Smooth muscle cell (in vitro differentiated cells): ENCODE data around the gene DNAJC21. TPM values are rescaled to one million over a fixed set of nuclear protein-coding genes. Genes with fewer than 3 reads are reported as not detected.

Source experiments
- DNase-seq: peaks from one replicate; lab custom pipeline; 2025; ENCODE audit not compliant: unreplicated experiment; lab: John Stamatoyannopoulos, UW
- H2AFZ ChIP-seq: fragments of 200-600 bp; sonication (generic); 2 replicates; pipeline ENCODE4 v1.6.0; 2016; ENCODE audit warnings: antibody characterized with exemption, low read depth, mild to moderate bottlenecking
- H3F3A ChIP-seq: fragments of 200-600 bp; sonication (generic); 2 replicates; pipeline ENCODE4 v1.6.0; 2017; ENCODE audit warnings: antibody characterized with exemption, low read depth
- H3K27ac ChIP-seq: fragments of 200-600 bp; sonication (generic); 2 replicates; pipeline ENCODE4 v1.5.1; 2016; ENCODE audit warnings: low read depth, mild to moderate bottlenecking
- H3K27me3 ChIP-seq: fragments of 200-600 bp; sonication (generic); 2 replicates; pipeline ENCODE4 v1.6.1; 2016; ENCODE audit warnings: low read depth, mild to moderate bottlenecking
- H3K36me3 ChIP-seq: fragments of 200-600 bp; sonication (generic); 2 replicates; pipeline ENCODE4 v1.5.1; 2016; ENCODE audit warnings: low read depth
- H3K4me1 ChIP-seq: fragments of 200-600 bp; sonication (generic); 2 replicates; pipeline ENCODE4 v1.5.1; 2016; ENCODE audit warnings: low read depth
- H3K4me2 ChIP-seq: fragments of 200-600 bp; sonication (generic); 2 replicates; pipeline ENCODE4 v1.6.0; 2016; ENCODE audit warnings: mild to moderate bottlenecking
- H3K4me3 ChIP-seq: fragments of 200-600 bp; sonication (generic); 2 replicates; pipeline ENCODE4 v1.5.1; 2016; ENCODE audit warnings: mild to moderate bottlenecking
- H3K79me2 ChIP-seq: fragments of 200-600 bp; sonication (generic); 2 replicates; pipeline ENCODE4 v1.6.0; 2016; ENCODE audit warnings: low read depth, mild to moderate bottlenecking
- H3K9ac ChIP-seq: fragments of 200-600 bp; sonication (generic); 2 replicates; pipeline ENCODE4 v1.6.0; 2016; ENCODE audit warnings: low read depth
- H3K9me3 ChIP-seq: fragments of 200-600 bp; sonication (generic); replicated peaks from 2 replicates; pipeline ENCODE4 v1.5.1; 2016; ENCODE audit warnings: low read depth
- H4K20me1 ChIP-seq: fragments of 200-600 bp; sonication (generic); 2 replicates; pipeline ENCODE4 v1.6.0; 2016; ENCODE audit warnings: low read depth
- WGBS: methylation state at CpG from one replicate; pipeline ENCODE4 v1.1.7; 2016; ENCODE audit warnings: low lambda C conversion rate; 5-methylcytosine and 5-hydroxymethylcytosine counted together
- polyA plus RNA-seq: library from polyadenylated mRNA; unstranded; fragments of >200 nt; fragmentation: Nextera tagmentation; extraction: Ambion mirVana; gene quantifications from 2 replicates; pipeline ENCODE4 v1.2.1, GENCODE V29; 2016
- total RNA-seq: library from RNA; depleted of rRNA; stranded (reverse); fragments of >200 nt; gene quantifications from 2 replicates; pipeline ENCODE4 v1.2.3, GENCODE V29; 2014
- TF ChIP-seq, protein P1 (sequence below): fragments of 200-600 bp; sonication (generic); IDR thresholded peaks from 2 replicates; pipeline ENCODE4 v1.5.1; 2017; ENCODE audit warnings: borderline replicate concordance, mild to moderate bottlenecking, antibody characterized with exemption; ENCODE audit not compliant: insufficient read depth, poor library complexity, severe bottlenecking

Gene DNAJC21
- total and polyA plus RNA-seq, 2 experiments from 2014 or later, result 21.8 to 27.9 TPM

DNA sequence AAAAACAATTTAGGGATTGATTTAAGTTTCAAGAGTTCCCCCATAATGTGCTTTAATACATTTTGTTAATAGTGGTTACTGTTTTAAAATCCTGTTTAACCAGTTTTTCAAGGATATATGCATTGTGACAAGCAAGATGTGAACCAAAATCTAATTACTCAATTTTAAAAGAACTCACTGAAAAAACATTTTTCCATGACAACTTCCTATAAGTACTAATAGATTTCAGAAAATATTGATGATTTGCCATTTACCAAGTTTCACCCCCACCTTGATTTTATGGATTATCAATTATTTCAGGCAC is 4.9 kb upstream of the DNAJC21 start:
- Histone ChIP-seq H3K4me3 (no peak overlapping the region), H3K79me2 (peaks cover 13% of the 10 kb centered on the region), H3K9ac (no peak overlapping the region), H3K4me1 (peaks cover 4% of the 10 kb centered on the region), H3K4me2 (peak overlapping the region; percentile 63), H3K27me3 (no peaks in the 10 kb centered on the region), H3K36me3 (peaks cover 22% of the 10 kb centered on the region), H3K9me3 (no peaks in the 10 kb centered on the region), H2AFZ (no peak overlapping the region), H3K27ac (peak overlapping the region; percentile 84), H3F3A (peaks cover 25% of the 10 kb centered on the region), H4K20me1 (no peaks in the 10 kb centered on the region)
- TF ChIP-seq, protein P1, sequence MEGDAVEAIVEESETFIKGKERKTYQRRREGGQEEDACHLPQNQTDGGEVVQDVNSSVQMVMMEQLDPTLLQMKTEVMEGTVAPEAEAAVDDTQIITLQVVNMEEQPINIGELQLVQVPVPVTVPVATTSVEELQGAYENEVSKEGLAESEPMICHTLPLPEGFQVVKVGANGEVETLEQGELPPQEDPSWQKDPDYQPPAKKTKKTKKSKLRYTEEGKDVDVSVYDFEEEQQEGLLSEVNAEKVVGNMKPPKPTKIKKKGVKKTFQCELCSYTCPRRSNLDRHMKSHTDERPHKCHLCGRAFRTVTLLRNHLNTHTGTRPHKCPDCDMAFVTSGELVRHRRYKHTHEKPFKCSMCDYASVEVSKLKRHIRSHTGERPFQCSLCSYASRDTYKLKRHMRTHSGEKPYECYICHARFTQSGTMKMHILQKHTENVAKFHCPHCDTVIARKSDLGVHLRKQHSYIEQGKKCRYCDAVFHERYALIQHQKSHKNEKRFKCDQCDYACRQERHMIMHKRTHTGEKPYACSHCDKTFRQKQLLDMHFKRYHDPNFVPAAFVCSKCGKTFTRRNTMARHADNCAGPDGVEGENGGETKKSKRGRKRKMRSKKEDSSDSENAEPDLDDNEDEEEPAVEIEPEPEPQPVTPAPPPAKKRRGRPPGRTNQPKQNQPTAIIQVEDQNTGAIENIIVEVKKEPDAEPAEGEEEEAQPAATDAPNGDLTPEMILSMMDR, result no peak
- DNase-seq, result no peak

- peaks cover 31% of the 10 kb centered on the region for H3F3A ChIP-seq
- H3K4me3 ChIP-seq, result no peak overlapping the region
- no peak overlapping the region for H3K4me2 ChIP-seq
- WGBS, result 97% methylated on average over 3 of the region's 3 CpGs
- H3K27ac ChIP-seq, result no peak overlapping the region
- DNase-seq, result no peak
- H3K4me1 ChIP-seq, result peaks cover 11% of the 10 kb centered on the region
- peaks cover 17% of the 10 kb centered on the region for H3K36me3 ChIP-seq
- H3K79me2 ChIP-seq, result peaks cover 14% of the 10 kb centered on the region
- TF ChIP-seq, protein P1, result no peak
- H3K9me3 ChIP-seq, result no peaks in the 10 kb centered on the region
- H4K20me1 ChIP-seq, result peaks cover 9% of the 10 kb centered on the region
- H3K27me3 ChIP-seq, result no peaks in the 10 kb centered on the region
- no peak overlapping the region for H3K9ac ChIP-seq
- no peak overlapping the region for H2AFZ ChIP-seq
Measured at GRCh38 chr5:34926318-34926888, 3.0 kb upstream of the DNAJC21 start.

- no peak overlapping the region for H2AFZ ChIP-seq
- TF ChIP-seq, protein P1, result no peak
- peaks cover 11% of the 10 kb centered on the region for H3K4me1 ChIP-seq
- H3F3A ChIP-seq, result peaks cover 24% of the 10 kb centered on the region
- no peak overlapping the region for H3K9ac ChIP-seq
- H3K9me3 ChIP-seq, result no peaks in the 10 kb centered on the region
- H3K4me3 ChIP-seq, result no peak overlapping the region
- H3K36me3 ChIP-seq, result peaks cover 10% of the 10 kb centered on the region
- 96% methylated on average over 5 of the region's 5 CpGs for WGBS
- H3K79me2 ChIP-seq, result peaks cover 28% of the 10 kb centered on the region
- DNase-seq, result no peak
- no peak overlapping the region for H3K27ac ChIP-seq
- H3K4me2 ChIP-seq, result no peak overlapping the region
- peaks cover 23% of the 10 kb centered on the region for H4K20me1 ChIP-seq
- H3K27me3 ChIP-seq, result no peaks in the 10 kb centered on the region
Measured at GRCh38 chr5:34927785-34928184, 1.6 kb upstream of the DNAJC21 start.

- H3K9me3 ChIP-seq, result no peaks in the 10 kb centered on the region
- no peak for DNase-seq
- peaks cover 8% of the 10 kb centered on the region for H3K36me3 ChIP-seq
- peak overlapping the region; percentile 2 for H3K27ac ChIP-seq
- TF ChIP-seq, protein P1, result no peak
- peaks cover 11% of the 10 kb centered on the region for H3K4me1 ChIP-seq
- peaks cover 26% of the 10 kb centered on the region for H4K20me1 ChIP-seq
- 92% methylated on average over 5 of the region's 5 CpGs for WGBS
- H2AFZ ChIP-seq, result no peak overlapping the region
- peak overlapping the region; percentile 78 for H3K4me3 ChIP-seq
- H3K9ac ChIP-seq, result no peak overlapping the region
- no peaks in the 10 kb centered on the region for H3K27me3 ChIP-seq
- H3K79me2 ChIP-seq, result peaks cover 33% of the 10 kb centered on the region
- peaks cover 23% of the 10 kb centered on the region for H3F3A ChIP-seq
- H3K4me2 ChIP-seq, result no peak overlapping the region
Measured at GRCh38 chr5:34928267-34928666, 1.1 kb upstream of the DNAJC21 start.
